Endothelial cell of umbilical vein (primary cell): ENCODE data around the gene ZNF526. TPM values are rescaled to one million over a fixed set of nuclear protein-coding genes. Genes with fewer than 3 reads are reported as not detected.
"Not testable (repeated sequence)": the region's sequence is repeated elsewhere in the genome, so short reads cannot be mapped to it uniquely, and the experiment has no call there.

Experiments
- BruUV-seq: library from RNA; stranded (reverse); fragments of 400-500 nt; replicated peaks from 2 replicates; lab custom pipeline; 2021; lab: Mats Ljungman, UMichigan
- CTCF ChIA-PET: fragments of 300-600, 350-600 bp; sonication (Branson Sonifier 250); formaldehyde crosslinking; loops from one replicate; lab custom pipeline; 2021; ENCODE audit warnings: antibody characterized with exemption, inconsistent platforms; lab: Charles Lee
- POLR2A ChIA-PET: fragments of 300-600, 350-600 bp; sonication (Branson Sonifier 250); formaldehyde crosslinking; loops from one replicate; lab custom pipeline; 2021; ENCODE audit warnings: antibody characterized with exemption, inconsistent platforms; lab: Charles Lee
- DNase-seq: peaks from one replicate; pipeline ENCODE4 v3.0.0-alpha.2; 2011; ENCODE audit warnings: low read depth, low spot score
- FAIRE-seq: peaks from 2 replicates; lab custom pipeline; 2011; peaks lifted over from hg19 to GRCh38; lab: Jason Lieb, UNC
- H2AFZ ChIP-seq: 2 replicates; pipeline ENCODE4 v1.6.0; 2012; ENCODE audit warnings: low read depth, low read length, control low read depth, inconsistent platforms
- H3K27ac ChIP-seq: 2 replicates; pipeline ENCODE4 v1.5.1; 2011; ENCODE audit warnings: low read depth, mild to moderate bottlenecking, control low read depth, low read length, moderate library complexity; ENCODE audit not compliant: insufficient read depth
- H3K27me3 ChIP-seq, 2 experiments: 2 replicates each; pipeline versions ENCODE4 v1.6.0 to v1.6.1; 2011; ENCODE audit warnings: low read length in 2 of 2, mixed read lengths in 1 of 2; ENCODE audit not compliant: control insufficient read depth in 2 of 2, insufficient read depth in 2 of 2
- H3K36me3 ChIP-seq, 2 experiments: 2 replicates in 1 of 2; 3 replicates in 1 of 2; pipeline ENCODE4 v1.5.1; 2011; ENCODE audit warnings: low read length in 2 of 2, mild to moderate bottlenecking in 1 of 2, moderate library complexity in 1 of 2; ENCODE audit not compliant: control insufficient read depth in 2 of 2, insufficient read depth in 2 of 2; ENCODE audit errors: extremely low read depth in 1 of 2
- H3K4me1 ChIP-seq: 3 replicates; pipeline ENCODE4 v1.5.1; 2011; ENCODE audit warnings: mild to moderate bottlenecking, low read length; ENCODE audit not compliant: control insufficient read depth, insufficient read depth; ENCODE audit errors: extremely low read depth
- H3K4me2 ChIP-seq: 2 replicates; pipeline ENCODE4 v1.6.1; 2011; ENCODE audit warnings: low read length, control low read depth, mixed read lengths; ENCODE audit not compliant: insufficient read depth
- H3K4me3 ChIP-seq, 3 experiments: fragments of 200-600 bp in 1 of 3; sonication (generic), shearing (Covaris generic) in 1 of 3; replicated peaks in 1 of 3; 2 replicates each; pipeline ENCODE4 v1.5.1; 2011 to 2016; ENCODE audit warnings: control low read depth in 3 of 3, low read length in 3 of 3, mild to moderate bottlenecking in 2 of 3, inconsistent platforms in 1 of 3, low read depth in 1 of 3, moderate library complexity in 1 of 3; ENCODE audit not compliant: insufficient read depth in 1 of 3
- H3K79me2 ChIP-seq: 2 replicates; pipeline ENCODE4 v1.6.0; 2012; ENCODE audit warnings: low read length, inconsistent platforms; ENCODE audit not compliant: control insufficient read depth, insufficient read depth
- H3K9ac ChIP-seq: replicated peaks from 2 replicates; pipeline ENCODE3; 2011; ENCODE audit warnings: low read length, control low read depth; ENCODE audit not compliant: insufficient read depth; ENCODE audit errors: extremely low read depth
- H3K9me1 ChIP-seq: replicated peaks from 3 replicates; pipeline ENCODE4 v1.6.0; 2011; ENCODE audit warnings: mild to moderate bottlenecking, low read length; ENCODE audit not compliant: control insufficient read depth, insufficient read depth; ENCODE audit errors: extremely low read depth
- H3K9me3 ChIP-seq: replicated peaks from 2 replicates; pipeline ENCODE4 v1.5.1; 2012; ENCODE audit warnings: low read length, inconsistent platforms; ENCODE audit not compliant: control insufficient read depth, insufficient read depth
- H4K20me1 ChIP-seq: replicated peaks from 2 replicates; pipeline ENCODE3; 2011; ENCODE audit warnings: mild to moderate bottlenecking, low read length; ENCODE audit not compliant: control insufficient read depth, insufficient read depth; ENCODE audit errors: extremely low read depth
- JUN ChIP-seq: IDR thresholded peaks from 2 replicates; pipeline ENCODE4 v1.6.1; 2011; ENCODE audit warnings: borderline replicate concordance, low read depth; ENCODE audit not compliant: insufficient read length, insufficient read depth
- dilution Hi-C: fragments of 300-500 bp; cut with MboI; formaldehyde crosslinking; loops from one replicate; pipeline ENCODE4 v1.15.0; 2019; ENCODE audit warnings: low sequenced_read_pairs; ENCODE audit not compliant: extremely low pct_ligation_motif_present
- intact Hi-C: fragments of 100-400 bp; cut with micrococcal nuclease; formaldehyde crosslinking; loops from one replicate; pipeline ENCODE4 v1.10.0; 2022
- polyA plus RNA-seq, 4 experiments: library from polyadenylated mRNA; depleted of rRNA in 3 of 4; stranded (reverse) in 3 of 4; unstranded in 1 of 4; fragments of >200 nt; gene quantifications; 2 replicates each; pipeline versions ENCODE4 v1.2.1 to v1.2.3, GENCODE V29; 2011 to 2012; ENCODE audit warnings: missing spikeins in 1 of 4
- total RNA-seq: library from RNA; stranded (reverse); gene quantifications from 2 replicates; pipeline ENCODE4 v1.2.3, GENCODE V29; 2021
- TF ChIP-seq, protein P1 (sequence below): IDR thresholded peaks from 2 replicates; pipeline ENCODE4 v1.6.1; 2011; ENCODE audit not compliant: insufficient read depth, insufficient read length

Gene ZNF526
- total and polyA plus RNA-seq, 2 donors (not counting 3 experiments of a cell fraction or from before 2014, with no cell fraction given): 6.5 to 13.3 TPM

DNA sequence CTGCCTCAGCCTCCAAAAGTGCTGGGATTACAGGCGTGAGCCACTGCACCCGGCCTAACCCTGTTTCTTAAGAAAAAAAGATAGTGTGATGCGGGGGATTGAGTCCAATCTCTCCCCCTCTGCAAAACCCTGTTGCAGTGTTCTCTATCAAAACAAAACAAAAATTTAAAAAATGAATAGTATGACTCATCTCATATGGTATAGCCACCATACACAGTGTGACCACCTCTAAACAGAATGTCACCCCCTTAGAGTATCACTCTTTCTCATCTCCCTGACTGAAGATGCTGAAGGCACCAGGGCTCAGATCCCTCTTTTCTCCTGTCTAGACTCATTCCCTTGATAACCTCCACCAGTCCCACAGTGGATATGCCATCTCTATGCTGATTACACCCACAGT is 41.7 kb downstream of the ZNF526 start:
- POLR2A ChIA-PET: no interaction called here
- dilution Hi-C loops: no loop called here
- H3K4me1 ChIP-seq: no peaks in the 10 kb centered on the region
- H3K9me3 ChIP-seq: no peaks in the 10 kb centered on the region
- no peak overlapping the region for H3K27ac ChIP-seq
- no peaks in the 10 kb centered on the region for H3K79me2 ChIP-seq
- DNase-seq: no peak
- H3K9me1 ChIP-seq: no peaks in the 10 kb centered on the region
- CTCF ChIA-PET: no interaction called here
- no TSS peak for BruUV-seq
- no peaks in the 10 kb centered on the region for H4K20me1 ChIP-seq
- H3K4me3 ChIP-seq: no peak overlapping the region
- intact Hi-C loops: no loop called here
- H3K9ac ChIP-seq: no peak overlapping the region
- FAIRE-seq: no peak
- TF ChIP-seq JUN: peak; percentile 14
- TF ChIP-seq, protein P1, sequence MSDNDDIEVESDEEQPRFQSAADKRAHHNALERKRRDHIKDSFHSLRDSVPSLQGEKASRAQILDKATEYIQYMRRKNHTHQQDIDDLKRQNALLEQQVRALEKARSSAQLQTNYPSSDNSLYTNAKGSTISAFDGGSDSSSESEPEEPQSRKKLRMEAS: no peak
- no peak overlapping the region for H2AFZ ChIP-seq
- no peaks in the 10 kb centered on the region for H3K27me3 ChIP-seq
- H3K36me3 ChIP-seq: no peaks in the 10 kb centered on the region
- no peak overlapping the region for H3K4me2 ChIP-seq

DNA sequence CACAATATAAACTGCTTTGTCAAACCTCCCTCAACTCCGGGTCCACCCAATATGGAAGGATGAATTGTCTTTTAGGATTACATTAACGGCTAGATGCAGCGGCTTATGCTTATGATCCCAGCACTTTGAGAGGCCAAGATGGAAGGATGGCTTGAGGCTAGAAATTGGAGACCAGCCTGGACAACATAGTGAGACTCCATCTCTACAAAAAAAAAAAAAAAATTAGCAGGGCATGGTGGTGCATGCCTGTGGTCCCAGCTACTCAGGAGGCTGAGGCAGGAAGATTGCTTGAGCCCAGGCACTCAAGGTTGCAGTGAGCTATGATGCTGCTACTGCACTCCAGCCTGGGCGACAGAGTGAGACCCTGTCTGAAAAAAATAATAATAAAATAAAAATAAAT is 46.0 kb downstream of the ZNF526 start:
- dilution Hi-C loops, H3K4me2 ChIP-seq, FAIRE-seq, BruUV-seq, DNase-seq, H3K36me3 ChIP-seq, H3K4me3 ChIP-seq, POLR2A ChIA-PET, H3K9me3 ChIP-seq, intact Hi-C loops, H2AFZ ChIP-seq, H3K9ac ChIP-seq, H3K27me3 ChIP-seq, H4K20me1 ChIP-seq, H3K27ac ChIP-seq, H3K9me1 ChIP-seq: not testable (repeated sequence)
- H3K79me2 ChIP-seq: peaks cover 14% of the 10 kb centered on the region
- CTCF ChIA-PET: interaction anchor here (1.6 kb wide), 1 partner anchor 13 kb away, joined by 4 read pairs; no protein-coding TSS in a partner anchor
- H3K4me1 ChIP-seq: peaks cover 19% of the 10 kb centered on the region

DNA sequence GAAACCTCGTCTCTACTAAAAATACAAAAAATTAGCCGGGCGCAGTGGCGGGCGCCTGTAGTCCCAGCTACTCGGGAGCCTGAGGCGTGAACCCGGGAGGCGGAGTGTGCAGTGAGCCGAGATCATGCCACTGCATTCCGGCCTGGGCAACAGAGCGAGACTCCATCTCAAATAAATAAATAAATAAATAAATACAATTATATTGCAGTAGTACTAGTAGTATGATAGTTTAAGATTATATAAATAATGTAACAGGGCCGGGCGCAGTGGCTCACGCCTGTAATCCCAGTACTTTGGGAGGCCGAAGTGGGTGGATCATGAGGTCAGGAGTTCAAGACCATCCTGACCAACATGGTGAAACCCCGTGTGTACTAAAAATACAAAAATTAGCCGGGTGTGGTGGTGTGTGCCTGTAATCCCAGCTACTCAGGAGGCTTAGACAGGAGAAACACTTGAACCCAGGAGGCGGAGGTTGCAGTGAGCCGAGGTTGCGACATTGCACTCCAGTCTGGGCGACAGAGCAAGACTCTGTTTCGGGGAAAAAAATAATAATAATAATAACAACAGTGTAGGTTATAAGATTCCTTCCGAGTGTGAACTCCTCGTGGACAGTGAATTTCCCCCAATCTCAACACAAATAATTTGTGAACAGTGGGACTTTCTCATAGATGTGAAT is 47.0 kb downstream of the ZNF526 start:
- H3K9ac ChIP-seq, H2AFZ ChIP-seq, H4K20me1 ChIP-seq, H3K4me3 ChIP-seq, H3K36me3 ChIP-seq, BruUV-seq, FAIRE-seq, H3K27me3 ChIP-seq, DNase-seq, POLR2A ChIA-PET, dilution Hi-C loops, H3K9me3 ChIP-seq, intact Hi-C loops, H3K27ac ChIP-seq, H3K4me2 ChIP-seq, H3K9me1 ChIP-seq: not testable (repeated sequence)
- Histone ChIP-seq H3K79me2 (peaks cover 23% of the 10 kb centered on the region), H3K4me1 (peaks cover 22% of the 10 kb centered on the region)
- CTCF ChIA-PET: interaction anchor here (1.0 to 1.6 kb wide), 5 partner anchors 11 to 22 kb away, joined by 3 to 10 read pairs (median 5); no protein-coding TSS in a partner anchor
